Stomach smooth muscle (tissue), 2 donors: Measurements from ENCODE around the gene REP15.
"Not testable (repeated sequence)": the region's sequence is repeated elsewhere in the genome, so short reads cannot be mapped to it uniquely, and the experiment has no call there.

Experiments
- H3K27ac ChIP-seq: one replicate; pipeline ENCODE4 v1.7.0; 2013; ENCODE audit warnings: mild to moderate bottlenecking, low read length, inconsistent platforms
- H3K27me3 ChIP-seq, 2 donors: one replicate each; pipeline ENCODE4 v1.7.0; 2013; ENCODE audit warnings: low read length in 2 of 2; ENCODE audit not compliant: insufficient read depth in 2 of 2, control insufficient read depth in 1 of 2
- H3K36me3 ChIP-seq, 2 donors: one replicate each; pipeline ENCODE4 v1.7.0; 2013; ENCODE audit warnings: low read length in 2 of 2; ENCODE audit not compliant: control insufficient read depth in 2 of 2, insufficient read depth in 2 of 2
- H3K4me1 ChIP-seq: one replicate; pipeline ENCODE4 v1.7.0; 2013; ENCODE audit warnings: low read length; ENCODE audit not compliant: control insufficient read depth, insufficient read depth
- H3K4me3 ChIP-seq, 2 donors: one replicate each; pipeline ENCODE4 v1.7.0; 2013; ENCODE audit warnings: low read length in 2 of 2
- H3K9ac ChIP-seq, 2 donors: one replicate each; pipeline ENCODE4 v1.7.0; 2013; ENCODE audit warnings: low read length in 2 of 2, mild to moderate bottlenecking in 1 of 2
- H3K9me3 ChIP-seq, 2 donors: one replicate each; pipeline ENCODE4 v1.7.0; 2013; ENCODE audit warnings: low read length in 2 of 2; ENCODE audit not compliant: control insufficient read depth in 2 of 2
- donor health status: healthy.
- donor health status: Pancreatic carcinoma.

Gene REP15

DNA sequence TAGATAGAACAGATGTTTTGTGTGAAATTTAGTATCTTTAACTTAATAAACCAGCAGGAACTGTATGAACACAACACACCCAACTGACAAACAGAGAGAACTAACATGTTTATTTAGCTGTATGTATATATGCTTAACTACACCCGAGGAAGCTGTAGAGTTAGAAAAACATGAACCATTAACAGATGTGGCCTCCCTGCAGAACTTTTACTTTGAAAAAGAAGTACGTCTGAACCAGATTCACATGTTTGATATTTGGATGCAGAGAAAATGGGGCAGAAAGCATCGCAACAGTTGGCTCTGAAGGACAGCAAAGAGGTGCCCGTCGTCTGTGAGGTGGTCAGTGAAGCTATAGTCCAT, at the start of gene REP15:
TSS of gene REP15 (plus strand) at position 155 of the 360 bp plus-strand sequence. CDS start at position 271, 116 bp downstream.
- H3K27ac ChIP-seq = no peak within 1 kb of the TSS
- no peaks in the 10 kb centered on the region for H3K4me1 ChIP-seq
- H3K36me3 ChIP-seq = peaks cover 9 to 18% of the 10 kb centered on the region in 2 donors
- no peaks in the 10 kb centered on the region for H3K27me3 ChIP-seq
- H3K9me3 ChIP-seq = no peaks in the 10 kb centered on the region
- H3K9ac ChIP-seq = no peak within 1 kb of the TSS
- H3K4me3 ChIP-seq = no peak within 1 kb of the TSS

DNA sequence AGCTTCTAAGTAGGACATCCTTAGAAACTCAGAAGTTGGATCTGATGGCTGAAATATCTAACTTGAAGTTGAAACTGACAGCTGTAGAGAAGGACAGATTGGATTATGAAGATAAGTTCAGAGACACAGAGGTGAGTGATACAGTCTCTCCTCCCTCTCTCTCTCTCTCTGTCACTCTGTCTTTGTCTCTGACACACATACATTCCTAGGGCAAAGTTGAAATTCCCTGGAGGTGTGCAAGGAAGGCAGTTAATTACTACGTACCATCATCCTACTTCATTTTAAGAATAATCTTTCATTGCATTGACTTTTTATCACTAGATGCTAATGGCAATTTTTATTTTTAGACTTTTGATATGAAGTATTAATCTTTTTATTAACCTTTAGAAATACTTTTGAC, 46.2 kb upstream of the REP15 start:
- no peak overlapping the region for H3K27ac ChIP-seq
- peaks cover 5 to 10% of the 10 kb centered on the region in 2 donors for H3K36me3 ChIP-seq
- no peaks in the 10 kb centered on the region for H3K9me3 ChIP-seq
- no peaks in the 10 kb centered on the region for H3K4me1 ChIP-seq
- H3K27me3 ChIP-seq = no peaks in the 10 kb centered on the region
- H3K9ac ChIP-seq = no peak overlapping the region
- no peak overlapping the region for H3K4me3 ChIP-seq

DNA sequence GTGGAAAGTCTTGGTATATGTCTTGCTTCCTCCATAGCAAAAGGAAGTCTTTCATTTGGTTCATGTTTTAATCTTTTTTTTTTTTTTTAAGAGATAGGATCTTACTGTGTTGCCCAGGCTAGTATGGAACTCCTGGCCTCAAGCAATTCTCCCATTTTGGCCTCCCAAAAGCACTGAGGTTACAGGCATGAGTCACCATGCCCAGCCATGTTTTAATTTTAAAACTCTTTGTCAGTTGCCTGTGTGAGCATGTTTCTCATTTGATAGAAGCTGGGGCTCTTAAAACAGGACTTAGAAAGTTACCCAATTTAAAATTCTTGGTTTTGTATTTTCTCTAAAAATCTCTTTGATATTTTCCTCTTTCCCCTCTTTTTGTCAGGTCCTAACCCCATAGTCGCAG, 45.0 kb upstream of the REP15 start:
- Histone ChIP-seq H3K4me1 (no peaks in the 10 kb centered on the region), H3K27ac (no peak overlapping the region), H3K27me3 (no peaks in the 10 kb centered on the region), H3K36me3 (peaks cover 3 to 10% of the 10 kb centered on the region in 2 donors), H3K9ac (no peak overlapping the region), H3K9me3 (no peaks in the 10 kb centered on the region), H3K4me3 (no peak overlapping the region)

- Histone ChIP-seq H3K27ac (no peak overlapping the region), H3K9ac (no peak overlapping the region), H3K9me3 (no peaks in the 10 kb centered on the region), H3K4me3 (no peak overlapping the region), H3K36me3 (peaks cover 3 to 14% of the 10 kb centered on the region in 2 donors), H3K4me1 (no peaks in the 10 kb centered on the region), H3K27me3 (no peaks in the 10 kb centered on the region)
These were observed 44.0 kb upstream of the REP15 start for GRCh38 chr12:27652174-27652763.

DNA sequence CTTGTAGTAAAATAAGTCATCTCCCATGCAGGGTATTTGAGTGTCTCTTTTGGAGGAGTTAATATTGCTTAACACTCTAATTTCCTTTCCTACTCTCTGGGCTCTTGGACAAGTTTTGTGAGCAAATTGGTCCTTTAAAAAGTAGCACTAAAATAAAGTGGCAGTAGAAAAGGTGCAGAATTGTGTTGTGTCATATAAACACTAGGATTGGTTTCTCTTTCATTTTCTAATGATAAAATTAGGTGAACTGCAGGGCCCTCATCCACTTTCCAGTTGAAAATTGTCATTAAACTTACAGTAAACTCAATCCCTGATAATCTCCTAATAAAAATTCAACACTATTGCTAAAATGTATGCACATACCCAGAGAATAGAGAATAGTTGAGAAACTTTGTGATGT, 42.6 kb upstream of the REP15 start:
- H3K27ac ChIP-seq = no peak overlapping the region
- no peak overlapping the region for H3K9ac ChIP-seq
- no peak overlapping the region for H3K4me3 ChIP-seq
- no peaks in the 10 kb centered on the region for H3K9me3 ChIP-seq
- peaks cover 3 to 12% of the 10 kb centered on the region in 2 donors for H3K36me3 ChIP-seq
- no peaks in the 10 kb centered on the region for H3K4me1 ChIP-seq
- H3K27me3 ChIP-seq = no peaks in the 10 kb centered on the region

DNA sequence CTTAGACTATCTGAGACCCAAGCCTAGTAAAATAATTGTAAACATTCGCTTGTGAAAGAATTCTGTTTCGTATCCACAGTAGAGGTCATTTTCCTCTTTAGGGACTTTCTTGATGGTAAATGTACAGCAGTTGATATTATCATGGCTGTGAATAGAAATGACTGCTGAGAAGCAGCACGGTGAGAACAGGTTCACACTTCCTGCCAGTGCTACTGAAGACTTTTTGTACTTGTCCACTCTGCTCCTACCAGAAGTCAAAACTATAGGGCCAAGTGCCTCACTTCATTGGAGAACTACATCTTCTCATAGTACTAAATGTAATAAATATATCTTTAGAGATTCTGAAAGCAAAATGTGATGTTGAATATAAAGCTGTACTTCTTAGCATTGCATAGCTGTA, 40.8 kb upstream of the REP15 start:
- H3K4me3 ChIP-seq, H3K36me3 ChIP-seq, H3K9ac ChIP-seq, H3K9me3 ChIP-seq, H3K4me1 ChIP-seq, H3K27ac ChIP-seq, H3K27me3 ChIP-seq: not testable (repeated sequence)

DNA sequence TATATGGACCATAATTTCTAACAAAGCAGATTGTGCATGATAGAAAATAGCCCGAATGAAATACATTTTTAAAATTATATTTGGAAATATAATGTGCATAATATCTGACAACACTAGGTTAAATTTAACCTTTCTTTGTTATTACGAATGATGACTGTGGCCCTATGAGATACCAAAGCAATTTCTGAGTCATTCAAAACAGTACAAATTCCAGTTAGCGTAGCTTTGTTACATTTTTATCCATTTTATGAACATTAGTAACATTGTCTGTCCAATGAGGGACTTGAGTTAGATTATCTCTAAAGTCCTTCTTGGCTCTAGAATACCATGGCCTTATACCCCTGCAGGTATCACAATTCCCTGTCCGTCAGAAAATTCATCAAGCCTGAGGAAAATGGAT, 39.0 kb upstream of the REP15 start:
- Histone ChIP-seq H3K27ac (no peak overlapping the region), H3K9me3 (no peaks in the 10 kb centered on the region), H3K27me3 (no peaks in the 10 kb centered on the region), H3K9ac (no peak overlapping the region), H3K4me3 (no peak overlapping the region), H3K4me1 (no peaks in the 10 kb centered on the region), H3K36me3 (peaks cover 10 to 19% of the 10 kb centered on the region in 2 donors)

DNA sequence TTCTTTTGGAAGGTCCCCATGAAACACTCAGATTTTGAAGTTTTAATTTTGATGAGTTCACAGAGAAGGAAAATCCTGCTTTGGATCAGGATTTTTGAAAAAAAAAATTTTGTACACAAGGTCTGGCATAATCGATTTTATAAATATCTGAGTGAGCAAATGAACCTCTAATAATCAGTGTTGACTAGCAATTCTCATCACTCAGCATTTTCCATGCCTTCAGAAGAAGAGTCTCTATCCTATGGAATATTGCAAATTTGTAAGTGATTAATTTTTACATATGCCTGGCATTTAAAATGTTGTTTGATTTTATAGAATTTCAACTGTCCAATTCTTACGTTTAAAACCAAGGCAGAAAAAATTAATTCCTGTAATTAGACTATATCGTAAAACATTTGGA, 30.5 kb upstream of the REP15 start:
- Histone ChIP-seq H3K27me3 (no peaks in the 10 kb centered on the region), H3K4me1 (no peaks in the 10 kb centered on the region), H3K36me3 (peaks cover 22 to 28% of the 10 kb centered on the region in 2 donors), H3K27ac (no peak overlapping the region), H3K4me3 (no peak overlapping the region), H3K9ac (no peak overlapping the region), H3K9me3 (no peaks in the 10 kb centered on the region)

DNA sequence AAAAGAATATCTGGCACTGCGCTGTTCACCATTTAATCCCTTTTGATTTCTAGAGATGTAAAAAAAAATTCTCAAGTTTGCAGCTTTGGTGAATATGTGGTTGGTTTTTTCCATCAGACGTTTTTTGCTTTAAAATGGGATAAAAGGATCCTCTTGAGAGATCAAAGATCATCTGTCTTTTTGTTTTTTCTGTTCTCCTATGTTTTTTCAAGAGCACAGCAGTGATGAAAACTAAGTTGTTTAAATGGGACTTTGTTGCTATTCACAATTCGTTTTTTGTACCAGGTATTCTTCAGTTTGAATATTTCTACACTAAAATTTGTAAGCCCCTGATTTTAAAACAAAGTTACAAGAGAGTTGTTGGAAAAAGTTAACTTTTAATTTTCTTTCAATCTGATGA, 29.7 kb upstream of the REP15 start:
- Histone ChIP-seq H3K9me3 (no peaks in the 10 kb centered on the region), H3K4me3 (no peak overlapping the region), H3K9ac (no peak overlapping the region), H3K36me3 (peaks cover 16 to 20% of the 10 kb centered on the region in 2 donors), H3K27me3 (no peaks in the 10 kb centered on the region), H3K27ac (no peak overlapping the region), H3K4me1 (no peaks in the 10 kb centered on the region)

DNA sequence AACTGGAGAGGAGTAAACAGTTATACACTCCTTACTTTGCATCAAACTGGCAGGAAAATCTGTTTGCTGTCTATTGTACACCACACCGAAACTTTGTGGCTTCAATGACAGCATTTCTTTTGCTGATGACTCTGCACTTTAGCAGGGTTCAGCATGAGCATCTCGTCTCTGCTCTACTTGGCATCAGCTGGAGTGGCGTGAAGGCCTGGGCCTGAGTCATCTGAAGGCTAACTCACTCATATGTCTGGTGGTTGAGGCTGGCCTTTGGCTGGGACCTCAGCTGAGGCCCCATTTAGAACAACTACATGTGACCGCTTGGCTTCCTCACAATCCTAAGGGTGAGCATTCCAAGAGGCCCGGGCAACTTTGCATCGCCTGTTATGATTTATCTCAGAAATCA, 28.7 kb upstream of the REP15 start:
- no peaks in the 10 kb centered on the region for H3K4me1 ChIP-seq
- no peak overlapping the region for H3K9ac ChIP-seq
- no peak overlapping the region for H3K27ac ChIP-seq
- H3K9me3 ChIP-seq = no peaks in the 10 kb centered on the region
- H3K27me3 ChIP-seq = no peaks in the 10 kb centered on the region
- H3K36me3 ChIP-seq = peaks cover 14 to 17% of the 10 kb centered on the region in 2 donors
- H3K4me3 ChIP-seq = no peak overlapping the region

GRCh38 chr12:27672051-27672450, 24.2 kb upstream of the REP15 start:
- no peaks in the 10 kb centered on the region for H3K9me3 ChIP-seq
- H3K9ac ChIP-seq = no peak overlapping the region
- H3K4me1 ChIP-seq = no peaks in the 10 kb centered on the region
- no peaks in the 10 kb centered on the region for H3K27me3 ChIP-seq
- H3K36me3 ChIP-seq = peaks cover 21 to 23% of the 10 kb centered on the region in 2 donors
- H3K27ac ChIP-seq = no peak overlapping the region
- no peak overlapping the region for H3K4me3 ChIP-seq
